Astrocyte (in vitro differentiated cells and primary cell): ENCODE results near the gene FXR2. TPM values are rescaled to one million over a fixed set of nuclear protein-coding genes. Genes with fewer than 3 reads are reported as not detected.

Experiments used
- DNase-seq: peaks from one replicate; pipeline ENCODE4 v3.0.0-alpha.2; 2010; ENCODE audit warnings: low read depth
- FAIRE-seq: peaks from 2 replicates; lab custom pipeline; 2011; peaks lifted over from hg19 to GRCh38; lab: Jason Lieb, UNC
- H2AFZ ChIP-seq: 2 replicates; pipeline ENCODE4 v1.6.0; 2012; ENCODE audit warnings: low read depth, low read length, inconsistent platforms
- H3K27ac ChIP-seq: 2 replicates; pipeline ENCODE4 v1.5.1; 2011; ENCODE audit warnings: low read depth, low read length, inconsistent platforms
- H3K27me3 ChIP-seq: 2 replicates; pipeline ENCODE4 v1.6.0; 2011; ENCODE audit warnings: low read length, inconsistent platforms; ENCODE audit not compliant: insufficient read depth
- H3K36me3 ChIP-seq: 2 replicates; pipeline ENCODE4 v1.5.1; 2011; ENCODE audit warnings: low read length, inconsistent platforms; ENCODE audit not compliant: insufficient read depth
- H3K4me1 ChIP-seq: 2 replicates; pipeline ENCODE4 v1.5.1; 2011; ENCODE audit warnings: low read length, inconsistent platforms; ENCODE audit not compliant: insufficient read depth
- H3K4me2 ChIP-seq: 2 replicates; pipeline ENCODE4 v1.6.0; 2012; ENCODE audit warnings: low read length, inconsistent platforms
- H3K4me3 ChIP-seq: 2 replicates; pipeline ENCODE4 v1.5.1; 2011; ENCODE audit warnings: low read depth, mild to moderate bottlenecking, low read length, inconsistent platforms; ENCODE audit not compliant: insufficient read depth
- H3K79me2 ChIP-seq: 2 replicates; pipeline ENCODE4 v1.6.0; 2012; ENCODE audit warnings: mild to moderate bottlenecking, low read length, inconsistent platforms; ENCODE audit not compliant: insufficient read depth
- H3K9ac ChIP-seq: 2 replicates; pipeline ENCODE4 v1.6.0; 2012; ENCODE audit warnings: mild to moderate bottlenecking, low read length, inconsistent platforms
- H3K9me3 ChIP-seq: 2 replicates; pipeline ENCODE4 v1.5.1; 2012; ENCODE audit warnings: low read depth, mild to moderate bottlenecking, low read length, inconsistent platforms; ENCODE audit not compliant: insufficient read depth
- H4K20me1 ChIP-seq: 2 replicates; pipeline ENCODE4 v1.6.0; 2012; ENCODE audit warnings: low read length, inconsistent platforms; ENCODE audit not compliant: insufficient read depth
- H3K27ac Mint-ChIP-seq: one replicate; pipeline ENCODE4 v1.8.0; 2021; ENCODE audit warnings: mild to moderate bottlenecking, mixed read lengths; ENCODE audit not compliant: unreplicated experiment
- H3K27me3 Mint-ChIP-seq: one replicate; pipeline ENCODE4 v1.8.0; 2021; ENCODE audit warnings: low read depth, mixed read lengths; ENCODE audit not compliant: unreplicated experiment
- H3K36me3 Mint-ChIP-seq: one replicate; pipeline ENCODE4 v1.8.0; 2021; ENCODE audit warnings: low read depth, mixed read lengths; ENCODE audit not compliant: unreplicated experiment
- H3K4me1 Mint-ChIP-seq: one replicate; pipeline ENCODE4 v1.8.0; 2021; ENCODE audit warnings: low read depth, mixed read lengths; ENCODE audit not compliant: unreplicated experiment
- H3K4me3 Mint-ChIP-seq: one replicate; pipeline ENCODE4 v1.8.0; 2021; ENCODE audit warnings: mild to moderate bottlenecking, moderate library complexity, mixed read lengths; ENCODE audit not compliant: unreplicated experiment
- H3K9me3 Mint-ChIP-seq: one replicate; pipeline ENCODE4 v1.8.0; 2021; ENCODE audit warnings: mild to moderate bottlenecking, mixed read lengths; ENCODE audit not compliant: unreplicated experiment
- EZH2 ChIP-seq: IDR thresholded peaks from 2 replicates; pipeline ENCODE4 v1.6.1; 2012; ENCODE audit warnings: mild to moderate bottlenecking, low read length, inconsistent platforms; ENCODE audit not compliant: insufficient read depth
- total RNA-seq: library from RNA; stranded (reverse); gene quantifications from 2 replicates; pipeline ENCODE4 v1.2.1, GENCODE V29; 2021
- TF ChIP-seq, protein P1 (sequence below): IDR thresholded peaks from 2 replicates; pipeline ENCODE4 v1.5.1; 2011; ENCODE audit warnings: low read depth, mild to moderate bottlenecking, inconsistent platforms, low read length, moderate library complexity; ENCODE audit not compliant: insufficient read depth

FXR2 gene
- total RNA-seq, 1 donor from 2014 or later, result 60.2 TPM

- peaks cover 22% of the 10 kb centered on the region for H3K36me3 ChIP-seq
- H3K9ac ChIP-seq, result peak overlapping the region; percentile 88
- H3K27me3 ChIP-seq, result no peaks in the 10 kb centered on the region
- H3K4me1 Mint-ChIP-seq, result peaks cover 17% of the 10 kb centered on the region
- H3K27ac Mint-ChIP-seq, result peak overlapping the region; percentile 92
- no peak for DNase-seq
- H3K27me3 Mint-ChIP-seq, result no peaks in the 10 kb centered on the region
- peak overlapping the region; percentile 100 for H3K4me2 ChIP-seq
- H2AFZ ChIP-seq, result no peak overlapping the region
- peak overlapping the region; percentile 88 for H3K4me3 ChIP-seq
- H3K4me3 Mint-ChIP-seq, result peak overlapping the region; percentile 97
- H3K79me2 ChIP-seq, result peaks cover 48% of the 10 kb centered on the region
- no peak for FAIRE-seq
- peaks cover 8% of the 10 kb centered on the region for H3K36me3 Mint-ChIP-seq
- no peaks in the 10 kb centered on the region for H3K9me3 ChIP-seq
- peaks cover 24% of the 10 kb centered on the region for H4K20me1 ChIP-seq
- H3K27ac ChIP-seq, result peak overlapping the region; percentile 74
- H3K9me3 Mint-ChIP-seq, result no peaks in the 10 kb centered on the region
- TF ChIP-seq, protein P1, sequence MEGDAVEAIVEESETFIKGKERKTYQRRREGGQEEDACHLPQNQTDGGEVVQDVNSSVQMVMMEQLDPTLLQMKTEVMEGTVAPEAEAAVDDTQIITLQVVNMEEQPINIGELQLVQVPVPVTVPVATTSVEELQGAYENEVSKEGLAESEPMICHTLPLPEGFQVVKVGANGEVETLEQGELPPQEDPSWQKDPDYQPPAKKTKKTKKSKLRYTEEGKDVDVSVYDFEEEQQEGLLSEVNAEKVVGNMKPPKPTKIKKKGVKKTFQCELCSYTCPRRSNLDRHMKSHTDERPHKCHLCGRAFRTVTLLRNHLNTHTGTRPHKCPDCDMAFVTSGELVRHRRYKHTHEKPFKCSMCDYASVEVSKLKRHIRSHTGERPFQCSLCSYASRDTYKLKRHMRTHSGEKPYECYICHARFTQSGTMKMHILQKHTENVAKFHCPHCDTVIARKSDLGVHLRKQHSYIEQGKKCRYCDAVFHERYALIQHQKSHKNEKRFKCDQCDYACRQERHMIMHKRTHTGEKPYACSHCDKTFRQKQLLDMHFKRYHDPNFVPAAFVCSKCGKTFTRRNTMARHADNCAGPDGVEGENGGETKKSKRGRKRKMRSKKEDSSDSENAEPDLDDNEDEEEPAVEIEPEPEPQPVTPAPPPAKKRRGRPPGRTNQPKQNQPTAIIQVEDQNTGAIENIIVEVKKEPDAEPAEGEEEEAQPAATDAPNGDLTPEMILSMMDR, result no peak
- no peak for TF ChIP-seq EZH2
- peaks cover 25% of the 10 kb centered on the region for H3K4me1 ChIP-seq
Observed at GRCh38 chr17:7562208-7562605, 52.5 kb downstream of the FXR2 start.

DNA sequence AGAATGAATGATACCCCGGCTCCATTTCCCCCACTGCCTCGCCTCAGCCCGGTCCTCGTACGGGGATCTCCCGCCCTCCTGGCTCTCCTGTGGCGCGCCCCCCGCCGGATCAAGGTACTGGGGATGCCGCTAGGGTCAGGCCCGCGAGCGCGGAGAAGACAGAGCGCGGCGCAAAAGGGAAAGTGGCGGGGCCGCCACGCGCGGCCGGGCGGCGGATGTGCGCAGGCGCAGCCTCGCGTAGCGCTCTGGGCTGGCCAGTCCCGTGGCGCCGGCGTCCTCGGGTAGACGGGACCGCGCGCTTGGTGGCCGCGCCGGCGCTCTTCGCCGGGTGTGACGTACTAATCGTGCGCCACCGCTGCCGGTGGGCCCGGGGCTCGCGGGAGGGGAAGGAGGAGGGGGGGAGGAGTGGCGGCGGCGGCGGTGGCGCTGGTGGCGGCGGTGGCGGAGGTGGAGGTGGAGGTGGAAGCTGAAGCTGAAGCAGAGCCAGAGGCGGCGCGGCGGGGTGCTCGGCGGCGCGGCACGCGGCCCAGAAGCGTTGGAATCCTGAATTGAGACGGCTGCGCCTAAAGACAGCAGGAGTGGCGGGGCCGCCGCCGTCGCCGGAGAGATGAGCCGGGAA, 53.0 kb downstream of the FXR2 start, which contains the start of gene SENP3:
SENP3 (plus strand) TSS at position 331 of the 619 bp plus-strand sequence. CDS start 1,158 bp downstream, outside the sequence.
- Mint-ChIP-seq H3K4me1 (peaks cover 17% of the 10 kb centered on the region), H3K9me3 (no peaks in the 10 kb centered on the region), H3K4me3 (peak within 1 kb of the TSS; percentile 97), H3K36me3 (peaks cover 5% of the 10 kb centered on the region), H3K27me3 (no peaks in the 10 kb centered on the region), H3K27ac (peak within 1 kb of the TSS; percentile 92)
- Histone ChIP-seq H3K4me2 (peak within 1 kb of the TSS; percentile 100), H3K4me3 (peak within 1 kb of the TSS; percentile 88), H4K20me1 (peaks cover 23% of the 10 kb centered on the region), H3K27ac (peak within 1 kb of the TSS; percentile 74), H3K9me3 (no peaks in the 10 kb centered on the region), H2AFZ (peak within 1 kb of the TSS; percentile 92), H3K27me3 (no peaks in the 10 kb centered on the region), H3K4me1 (peaks cover 25% of the 10 kb centered on the region), H3K36me3 (peaks cover 17% of the 10 kb centered on the region), H3K79me2 (peaks cover 43% of the 10 kb centered on the region), H3K9ac (peak within 1 kb of the TSS; percentile 88)
- TF ChIP-seq, protein P1, result no peak
- TF ChIP-seq EZH2, result no peak
- DNase-seq (peak; percentile 73), FAIRE-seq (no peak)
